Ascending aorta (tissue), 2 donors: ENCODE measurements around the gene TRPV5. TPM values are rescaled to one million over a fixed set of nuclear protein-coding genes. Genes with fewer than 3 reads are reported as not detected.

Source experiments
- DNase-seq, 2 donors: peaks; one replicate each; pipeline ENCODE4 v3.0.0-alpha.2; 2019; ENCODE audit warnings: low spot score in 2 of 2
- H3K27ac ChIP-seq, 2 donors: fragments of 200-600 bp; sonication (generic); one replicate each; pipeline ENCODE4 v1.5.1; 2016 to 2017; ENCODE audit warnings: mild to moderate bottlenecking in 1 of 2
- H3K27me3 ChIP-seq: fragments of 200-600 bp; sonication (generic); one replicate; pipeline ENCODE4 v1.5.1; 2017
- H3K36me3 ChIP-seq, 2 donors: fragments of 200-600 bp; sonication (generic); one replicate each; pipeline ENCODE4 v1.5.1; 2016
- H3K4me1 ChIP-seq, 2 donors: fragments of 200-600 bp; sonication (generic); one replicate each; pipeline ENCODE4 v1.5.1; 2016 to 2017; ENCODE audit warnings: mild to moderate bottlenecking in 1 of 2
- H3K4me3 ChIP-seq, 2 donors: fragments of 200-600 bp; sonication (generic); one replicate each; pipeline ENCODE4 v1.5.1; 2016 to 2017; ENCODE audit warnings: mild to moderate bottlenecking in 1 of 2
- H3K9me3 ChIP-seq, 2 donors: fragments of 200-600 bp; sonication (generic); one replicate each; pipeline ENCODE4 v1.5.1; 2016
- CTCF ChIP-seq, 3 experiments: fragments of 200-600 bp in 2 of 3; fragments of 450-650 bp in 1 of 3; sonication (generic) in 2 of 3; IDR thresholded peaks; one replicate each; pipeline ENCODE4 v1.5.1; 2016 to 2019; ENCODE audit warnings: antibody characterized with exemption in 3 of 3, mild to moderate bottlenecking in 1 of 3, moderate library complexity in 1 of 3
- intact Hi-C: fragments of 100-400 bp; cut with DNase I; formaldehyde crosslinking; loops from one replicate; pipeline ENCODE4 v1.15.1; 2023
- total RNA-seq: library from RNA; depleted of rRNA; stranded (reverse); fragments of >200 nt; gene quantifications from one replicate; pipeline ENCODE4 v1.1.0, GENCODE V29; 2016

TRPV5 gene
- total RNA-seq, 1 donor from 2014 or later, result not detected

GRCh38 chr7:142875456-142875855, 58.1 kb downstream of the TRPV5 start:
- TF ChIP-seq CTCF (IDR thresholded peaks at IDR 0.05), result no peak
- Histone ChIP-seq H3K27me3 (no peaks in the 10 kb centered on the region), H3K27ac (no peak overlapping the region), H3K4me3 (no peak overlapping the region), H3K36me3 (peaks cover 1 to 9% of the 10 kb centered on the region in 2 donors), H3K9me3 (no peaks in the 10 kb centered on the region), H3K4me1 (no peaks in the 10 kb centered on the region)
- intact Hi-C loops, result no loop called here
- DNase-seq, result no peak

- Histone ChIP-seq H3K9me3 (no peaks in the 10 kb centered on the region), H3K36me3 (peaks cover 3 to 15% of the 10 kb centered on the region in 2 donors), H3K4me3 (no peak overlapping the region), H3K4me1 (no peaks in the 10 kb centered on the region), H3K27ac (no peak overlapping the region), H3K27me3 (no peaks in the 10 kb centered on the region)
- intact Hi-C loops, result no loop called here
- no peak for TF ChIP-seq CTCF (IDR thresholded peaks at IDR 0.05)
- DNase-seq, result no peak
Measured at GRCh38 chr7:142874837-142875236, 58.7 kb downstream of the TRPV5 start.

DNA sequence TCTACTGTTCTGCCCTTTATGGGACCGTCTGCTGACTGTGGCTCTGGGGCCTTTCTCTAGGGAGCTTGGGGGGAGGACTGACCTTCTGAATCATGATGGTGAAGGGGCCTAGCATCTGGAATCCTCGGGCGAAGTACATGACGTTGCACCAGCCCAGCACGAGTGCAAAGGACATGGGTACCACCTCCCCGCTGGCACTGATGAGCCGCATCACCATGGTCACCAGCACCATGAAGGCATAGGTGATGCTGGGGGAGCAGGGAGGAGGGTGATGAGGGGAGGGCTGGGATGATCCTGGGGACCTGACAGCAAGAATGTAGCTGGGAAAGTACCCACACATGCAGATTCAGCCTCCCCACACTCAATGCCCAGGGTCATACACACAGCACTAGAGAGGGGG, 59.1 kb downstream of the TRPV5 start:
- Histone ChIP-seq H3K9me3 (no peaks in the 10 kb centered on the region), H3K4me3 (no peak overlapping the region), H3K27me3 (no peaks in the 10 kb centered on the region), H3K4me1 (no peaks in the 10 kb centered on the region), H3K27ac (no peak overlapping the region), H3K36me3 (peaks cover 3 to 18% of the 10 kb centered on the region in 2 donors)
- TF ChIP-seq CTCF (IDR thresholded peaks at IDR 0.05), result no peak
- DNase-seq, result no peak
- intact Hi-C loops, result no loop called here

- H3K9me3 ChIP-seq, result no peaks in the 10 kb centered on the region
- no peak for DNase-seq
- no peak for TF ChIP-seq CTCF (IDR thresholded peaks at IDR 0.05)
- intact Hi-C loops, result no loop called here
- no peak overlapping the region for H3K27ac ChIP-seq
- no peak overlapping the region for H3K4me3 ChIP-seq
- no peaks in the 10 kb centered on the region for H3K27me3 ChIP-seq
- H3K36me3 ChIP-seq, result peaks cover 3 to 18% of the 10 kb centered on the region in 2 donors
- H3K4me1 ChIP-seq, result no peaks in the 10 kb centered on the region
Measured at GRCh38 chr7:142873871-142874270, 59.7 kb downstream of the TRPV5 start.

DNA sequence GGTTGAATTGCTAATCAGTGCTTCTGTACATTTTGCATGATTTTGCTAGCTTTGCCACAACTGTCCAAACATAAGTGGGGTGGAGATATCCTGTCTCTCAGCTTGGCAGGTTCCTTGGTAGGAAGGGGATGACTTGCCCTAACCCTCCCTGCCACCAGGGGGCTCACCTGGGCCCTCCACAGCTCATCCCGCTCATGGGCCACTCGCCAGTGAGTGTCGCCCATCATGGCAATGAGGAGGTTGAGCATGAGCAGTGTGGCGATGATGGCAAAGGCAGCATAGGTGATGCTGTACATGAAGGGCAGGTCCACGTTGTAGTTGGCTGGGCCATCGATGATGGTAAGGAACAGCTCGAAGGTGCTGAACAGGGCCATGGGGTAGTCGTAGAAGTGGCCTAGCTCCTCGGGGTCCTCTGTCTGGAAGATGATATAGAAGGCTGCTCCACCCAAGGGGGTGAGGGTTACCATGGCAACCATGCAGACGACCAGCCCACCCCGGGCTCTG, 60.2 kb downstream of the TRPV5 start:
- no peak overlapping the region for H3K4me3 ChIP-seq
- no peaks in the 10 kb centered on the region for H3K4me1 ChIP-seq
- H3K36me3 ChIP-seq, result peaks cover 3 to 19% of the 10 kb centered on the region in 2 donors
- no peaks in the 10 kb centered on the region for H3K9me3 ChIP-seq
- no peak for DNase-seq
- intact Hi-C loops, result no loop called here
- H3K27ac ChIP-seq, result no peak overlapping the region
- H3K27me3 ChIP-seq, result no peaks in the 10 kb centered on the region
- peak in 1 of 3 experiments; percentile 19 for TF ChIP-seq CTCF (IDR thresholded peaks at IDR 0.05)
